ENCODE measurements around the gene ARHGAP11A. TPM values are rescaled to one million over a fixed set of nuclear protein-coding genes. Genes with fewer than 3 reads are reported as not detected.

Gene ARHGAP11A
- total RNA-seq, 2 donors from 2014 or later: 19.9 to 55.3 TPM

GRCh38 chr15:32656091-32656490 lies 40.8 kb downstream of the ARHGAP11A start:
- Histone ChIP-seq H3K27me3 (no peaks in the 10 kb centered on the region), H3K9me3 (no peaks in the 10 kb centered on the region), H3K9ac (ENCODE audit: low read depth in 2 of 2, low read length in 2 of 2) (no peak overlapping the region), H3K4me3 (no peak overlapping the region), H3K4me1 (no peaks in the 10 kb centered on the region), H3K36me3 (no peaks in the 10 kb centered on the region), H3K27ac (no peak overlapping the region)
- TF ChIP-seq CTCF (IDR thresholded peaks at IDR 0.05): no peak
- intact Hi-C loops (cut with DNase I): no loop called here
- DNase-seq: no peak

- no peaks in the 10 kb centered on the region for H3K36me3 ChIP-seq
- TF ChIP-seq CTCF (IDR thresholded peaks at IDR 0.05): no peak
- H3K9ac ChIP-seq (ENCODE audit: low read depth in 2 of 2, low read length in 2 of 2): no peak overlapping the region
- H3K27ac ChIP-seq: no peak overlapping the region
- H3K4me1 ChIP-seq: no peaks in the 10 kb centered on the region
- no peak for DNase-seq
- intact Hi-C loops (cut with DNase I): no loop called here
- no peaks in the 10 kb centered on the region for H3K9me3 ChIP-seq
- no peaks in the 10 kb centered on the region for H3K27me3 ChIP-seq
- H3K4me3 ChIP-seq: no peak overlapping the region
Measured at GRCh38 chr15:32656496-32656895, 41.2 kb downstream of the ARHGAP11A start.

GRCh38 chr15:32657198-32657883 lies 42.0 kb downstream of the ARHGAP11A start:
- Histone ChIP-seq H3K9ac (ENCODE audit: low read depth in 2 of 2, low read length in 2 of 2) (no peak overlapping the region), H3K4me3 (no peak overlapping the region), H3K4me1 (no peaks in the 10 kb centered on the region), H3K27ac (no peak overlapping the region), H3K9me3 (no peaks in the 10 kb centered on the region), H3K36me3 (no peaks in the 10 kb centered on the region), H3K27me3 (no peaks in the 10 kb centered on the region)
- DNase-seq: no peak
- intact Hi-C loops (cut with DNase I): no loop called here
- peak; percentile 19 for TF ChIP-seq CTCF (IDR thresholded peaks at IDR 0.05)

- no peaks in the 10 kb centered on the region for H3K27me3 ChIP-seq
- TF ChIP-seq CTCF (IDR thresholded peaks at IDR 0.05): no peak
- no peak overlapping the region for H3K27ac ChIP-seq
- no peak overlapping the region for H3K9ac ChIP-seq (ENCODE audit: low read depth in 2 of 2, low read length in 2 of 2)
- H3K36me3 ChIP-seq: no peaks in the 10 kb centered on the region
- no peaks in the 10 kb centered on the region for H3K9me3 ChIP-seq
- DNase-seq: no peak
- intact Hi-C loops (cut with DNase I): no loop called here
- H3K4me1 ChIP-seq: no peaks in the 10 kb centered on the region
- H3K4me3 ChIP-seq: no peak overlapping the region
Measured at GRCh38 chr15:32657941-32658340, 42.6 kb downstream of the ARHGAP11A start.

GRCh38 chr15:32659340-32660155 lies 44.2 kb downstream of the ARHGAP11A start:
- H3K27ac ChIP-seq: no peak overlapping the region
- no peak for TF ChIP-seq CTCF (IDR thresholded peaks at IDR 0.05)
- H3K27me3 ChIP-seq: no peaks in the 10 kb centered on the region
- no peak overlapping the region for H3K4me3 ChIP-seq
- H3K9me3 ChIP-seq: no peaks in the 10 kb centered on the region
- no peaks in the 10 kb centered on the region for H3K4me1 ChIP-seq
- no peaks in the 10 kb centered on the region for H3K36me3 ChIP-seq
- intact Hi-C loops (cut with DNase I): loop anchor here (5.0 to 10.0 kb wide), 2 partner anchors 165 to 333 kb away; no protein-coding TSS in a partner anchor
- no peak overlapping the region for H3K9ac ChIP-seq (ENCODE audit: low read depth in 2 of 2, low read length in 2 of 2)
- no peak for DNase-seq

All from colonic mucosa (tissue), 4 donors.